HepG2 (cell line): Measurements from ENCODE around the gene AP1M1. TPM values are rescaled to one million over a fixed set of nuclear protein-coding genes. Genes with fewer than 3 reads are reported as not detected.

Source experiments
- ATAC-seq: fragments of 200-7000 bp; cut with Tn5 transposase; 3 replicates; pipeline ENCODE4 v1.9.1; 2020; ENCODE audit warnings: mild to moderate bottlenecking, moderate library complexity
- BruUV-seq: library from RNA; stranded (reverse); fragments of 400-500 nt; replicated peaks from 2 replicates; lab custom pipeline; 2021; lab: Mats Ljungman, UMichigan
- CTCF ChIA-PET: fragments of 300-600 bp; formaldehyde crosslinking; extraction: SDS; loops from one replicate; lab custom pipeline; 2021; ENCODE audit warnings: low total read pairs, inconsistent platforms, low intra/inter-chr PET ratio; lab: Yijun Ruan, JAX
- POLR2A ChIA-PET: fragments of 350-600 bp; sonication (Branson Sonifier 250); formaldehyde crosslinking; loops from one replicate; lab custom pipeline; 2020; ENCODE audit warnings: antibody characterized with exemption, inconsistent platforms; lab: Yijun Ruan, JAX
- DNase-seq: peaks from one replicate; pipeline ENCODE4 v3.0.0-alpha.2; 2015; ENCODE audit warnings: low spot score
- FAIRE-seq: peaks from 3 replicates; lab custom pipeline; 2011; peaks lifted over from hg19 to GRCh38; lab: Jason Lieb, UNC
- H2AFZ ChIP-seq: one replicate; pipeline ENCODE4 v1.6.1; 2011; ENCODE audit warnings: low read length, inconsistent platforms
- H3K27ac ChIP-seq: fragments of 300-600 bp; 3 replicates; pipeline ENCODE4 v1.8.0; 2011; ENCODE audit warnings: mixed run types, mild to moderate bottlenecking, mixed read lengths, low read length, inconsistent platforms; ENCODE audit not compliant: insufficient read depth; ENCODE audit errors: extremely low read length
- H3K27me3 ChIP-seq, 2 experiments: fragments of 200-600 bp in 1 of 2; 2 replicates in 1 of 2; 3 replicates in 1 of 2; pipeline versions ENCODE4 v1.6.0 to v1.8.0; 2011; ENCODE audit warnings: low read length in 2 of 2, mild to moderate bottlenecking in 2 of 2, moderate library complexity in 2 of 2, inconsistent platforms in 1 of 2; ENCODE audit not compliant: insufficient read depth in 2 of 2, control insufficient read depth in 1 of 2
- H3K36me3 ChIP-seq, 2 experiments: fragments of 200-600 bp in 1 of 2; replicated peaks in 1 of 2; 2 replicates in 1 of 2; 3 replicates in 1 of 2; pipeline versions ENCODE4 v1.5.1 to v1.8.0; 2011; ENCODE audit warnings: low read length in 2 of 2, inconsistent platforms in 1 of 2; ENCODE audit not compliant: insufficient read depth in 2 of 2, control insufficient read depth in 1 of 2
- H3K4me1 ChIP-seq: 2 replicates; pipeline ENCODE4 v1.5.1; 2012; ENCODE audit warnings: low read length, inconsistent platforms; ENCODE audit not compliant: insufficient read depth
- H3K4me2 ChIP-seq: 2 replicates; pipeline ENCODE4 v1.6.0; 2011; ENCODE audit warnings: low read depth, low read length, inconsistent platforms
- H3K4me3 ChIP-seq, 3 experiments: fragments of 200-600 bp in 1 of 3; sonication (generic), shearing (Covaris generic) in 1 of 3; replicated peaks in 1 of 3; 2 replicates each; pipeline ENCODE4 v1.5.1; 2011 to 2016; ENCODE audit warnings: low read length in 3 of 3, inconsistent platforms in 2 of 3, low read depth in 2 of 3, mild to moderate bottlenecking in 2 of 3, control low read depth in 1 of 3, mixed read lengths in 1 of 3; ENCODE audit not compliant: insufficient read depth in 1 of 3
- H3K79me2 ChIP-seq: one replicate; pipeline ENCODE4 v1.6.1; 2011; ENCODE audit warnings: low read length, inconsistent platforms; ENCODE audit not compliant: insufficient read depth
- H3K9ac ChIP-seq: 2 replicates; pipeline ENCODE4 v1.6.0; 2011; ENCODE audit warnings: mild to moderate bottlenecking, low read depth, low read length, inconsistent platforms; ENCODE audit not compliant: insufficient read depth
- H3K9me3 ChIP-seq: 2 replicates; pipeline ENCODE4 v1.5.1; 2012; ENCODE audit warnings: mild to moderate bottlenecking, low read length
- H4K20me1 ChIP-seq: 2 replicates; pipeline ENCODE4 v1.6.0; 2011; ENCODE audit warnings: inconsistent platforms, mild to moderate bottlenecking, low read length, moderate library complexity; ENCODE audit not compliant: insufficient read depth
- ARID2 ChIP-seq: sonication (generic); formaldehyde crosslinking; IDR thresholded peaks from 2 replicates; pipeline ENCODE4 v1.8.1; 2022; ENCODE audit warnings: mild to moderate bottlenecking, missing genetic modification reagents, borderline replicate concordance
- TEAD3 ChIP-seq: optimal IDR thresholded peaks from 2 replicates; pipeline ENCODE3; 2016; ENCODE audit warnings: borderline replicate concordance
- ZBTB40 ChIP-seq, 2 experiments: fragments of 450-650 bp in 1 of 2; sonication (generic) in 1 of 2; formaldehyde crosslinking in 1 of 2; IDR thresholded peaks; 2 replicates each; pipeline versions ENCODE4 v1.6.1 to v1.8.0; 2016 to 2022; ENCODE audit warnings: antibody characterized with exemption in 1 of 2, mild to moderate bottlenecking in 1 of 2, missing genetic modification reagents in 1 of 2
- ZNF275 ChIP-seq: sonication (generic); formaldehyde crosslinking; IDR thresholded peaks from 2 replicates; pipeline ENCODE4 v1.8.0; 2022; ENCODE audit warnings: missing genetic modification reagents, mild to moderate bottlenecking, inconsistent platforms, borderline replicate concordance
- ZNF629 ChIP-seq: sonication (generic); formaldehyde crosslinking; conservative IDR thresholded peaks from 2 replicates; pipeline ENCODE4 v1.5.0; 2020; ENCODE audit warnings: missing genetic modification reagents
- ZNF800 ChIP-seq: sonication (generic); formaldehyde crosslinking; IDR thresholded peaks from 2 replicates; pipeline ENCODE4 v1.4.0; 2020; ENCODE audit warnings: missing genetic modification reagents
- WGBS: methylation state at CpG from one replicate; pipeline ENCODE4 v1.1.6; 2017; ENCODE audit warnings: low lambda C conversion rate; 5-methylcytosine and 5-hydroxymethylcytosine counted together
- in situ Hi-C: cut with HindIII; loops from 2 replicates; pipeline ENCODE4 v1.10.0; 2017; ENCODE audit warnings: low pct_unique_long_range_greater_than_20kb; ENCODE audit not compliant: extremely low pct_ligation_motif_present
- intact Hi-C: fragments of 100-400 bp; cut with micrococcal nuclease; formaldehyde crosslinking; loops from one replicate; pipeline ENCODE4 v1.10.0; 2022; ENCODE audit not compliant: unreplicated experiment
- polyA plus RNA-seq, 8 experiments: library from polyadenylated mRNA; depleted of rRNA in 3 of 8; stranded (reverse) in 7 of 8; unstranded in 1 of 8; fragments of >200 nt; fragmentation: Illumina TruSeq in 4 of 8; extraction: Trizol in 4 of 8; gene quantifications; 2 replicates each; pipeline versions ENCODE4 v1.2.1 to v1.2.3, GENCODE V29; 2011 to 2016; ENCODE audit warnings: low read depth in 4 of 8, missing spikeins in 1 of 8, mixed read lengths in 1 of 8; ENCODE audit not compliant: insufficient read depth in 1 of 8
- total RNA-seq, 5 experiments: library from RNA; depleted of rRNA; stranded (reverse); fragments of >200 nt; fragmentation: Illumina TruSeq; extraction: Trizol; gene quantifications; 2 replicates each; pipeline ENCODE4 v1.2.3, GENCODE V29; 2016; ENCODE audit warnings: low read depth in 1 of 5

Gene AP1M1
- total and polyA plus RNA-seq, 2 of the 13 experiments (the other 11 are each of a cell fraction or from before 2014, with no cell fraction given) = 34.4 to 46.1 TPM

- DNase-seq (no peak), FAIRE-seq (no peak), ATAC-seq (no peak)
- Histone ChIP-seq H3K9me3 (no peaks in the 10 kb centered on the region), H2AFZ (no peak overlapping the region), H3K79me2 (no peaks in the 10 kb centered on the region), H3K4me2 (no peak overlapping the region), H3K27ac (no peak overlapping the region), H3K4me3 (no peak overlapping the region), H3K36me3 (no peaks in the 10 kb centered on the region), H3K9ac (no peak overlapping the region), H3K4me1 (peaks cover 10% of the 10 kb centered on the region), H3K27me3 (peaks cover 0 to 3% of the 10 kb centered on the region in 2 experiments; a peak in 2 of 5 replicates), H4K20me1 (no peaks in the 10 kb centered on the region)
- ChIA-PET POLR2A (no interaction called here), CTCF (no interaction called here)
- TF ChIP-seq ZBTB40 (IDR thresholded peaks at IDR 0.05) (no peak), ZBTB40 (CRISPR knock-in tag; IDR thresholded peaks at IDR 0.05) (no peak), ZNF275 (CRISPR knock-in tag) (no peak), ZNF629 (CRISPR knock-in tag) (peak; percentile 75), TEAD3 (CRISPR knock-in tag) (no peak), ZNF800 (CRISPR knock-in tag) (no peak), ARID2 (CRISPR knock-in tag) (no peak)
- BruUV-seq = no TSS peak
- intact Hi-C loops (no loop called here), in situ Hi-C loops (no loop called here)
- WGBS = 60% methylated on average over 8 of the region's 17 CpGs
These were observed 71.1 kb downstream of the AP1M1 start for GRCh38 chr19:16268676-16269319.
